A549 (cell line): ENCODE data around the gene ITGA11. TPM values are rescaled to one million over a fixed set of nuclear protein-coding genes. Genes with fewer than 3 reads are reported as not detected.

ENCODE experiments used
- ATAC-seq, 2 experiments: fragments of 200-7000 bp in 1 of 2; fragments of >200 bp in 1 of 2; cut with Nextera tagmentation in 1 of 2; cut with Tn5 transposase in 1 of 2; 3 replicates each; pipeline versions ENCODE4 v1.8.0 to v1.9.1; 2018 to 2020; ENCODE audit warnings: mild to moderate bottlenecking in 1 of 2, moderate library complexity in 1 of 2
- CTCF ChIA-PET: fragments of 300-600 bp; sonication (Branson Sonifier 250); formaldehyde crosslinking; extraction: SDS; loops from one replicate; lab custom pipeline; 2021; ENCODE audit warnings: antibody characterized with exemption, inconsistent platforms; lab: Yijun Ruan, JAX
- POLR2A ChIA-PET: fragments of 350-600 bp; formaldehyde crosslinking; extraction: SDS; loops from one replicate; lab custom pipeline; 2021; ENCODE audit warnings: antibody characterized with exemption, inconsistent platforms; lab: Yijun Ruan, JAX
- DNase-seq, 2 experiments: peaks; one replicate each; pipeline versions ENCODE4 v3.0.0 to v3.0.0-alpha.2; 2011 to 2016; ENCODE audit warnings: low read depth in 1 of 2, low spot score in 1 of 2
- FAIRE-seq: peaks from 2 replicates; lab custom pipeline; 2011; peaks lifted over from hg19 to GRCh38; lab: Jason Lieb, UNC
- H3K27ac ChIP-seq, 2 experiments: fragments of >200 bp; sonication (Bioruptor Twin); formaldehyde crosslinking; 3 replicates each; pipeline ENCODE4 v1.5.1; 2016 to 2017
- H3K4me1 ChIP-seq: fragments of >200 bp; sonication (Bioruptor Twin); formaldehyde crosslinking; 3 replicates; pipeline ENCODE4 v1.6.1; 2016
- H3K4me2 ChIP-seq: fragments of >200 bp; sonication (Bioruptor Twin); formaldehyde crosslinking; 3 replicates; pipeline ENCODE4 v1.6.1; 2016
- H3K4me3 ChIP-seq: fragments of >200 bp; sonication (Bioruptor Twin); formaldehyde crosslinking; 3 replicates; pipeline ENCODE4 v1.5.1; 2016
- H3K9me3 ChIP-seq: fragments of >200 bp; sonication (Bioruptor Twin); formaldehyde crosslinking; 3 replicates; pipeline ENCODE4 v1.6.1; 2016
- CBX2 ChIP-seq: fragments of 200-600 bp; sonication (generic); IDR thresholded peaks from 2 replicates; pipeline ENCODE4 v1.6.1; 2016; ENCODE audit warnings: low read depth, mild to moderate bottlenecking, borderline replicate concordance
- CBX8 ChIP-seq: fragments of 200-600 bp; sonication (generic); IDR thresholded peaks from 2 replicates; pipeline ENCODE4 v1.6.1; 2016
- CHD2 ChIP-seq: fragments of 150-350 bp; IDR thresholded peaks from 2 replicates; pipeline ENCODE4 v1.6.1; 2014; ENCODE audit warnings: low read length; ENCODE audit not compliant: partially characterized antibody
- CHD4 ChIP-seq: fragments of 200-600 bp; sonication (generic); IDR thresholded peaks from 2 replicates; pipeline ENCODE4 v1.6.1; 2016; ENCODE audit warnings: antibody characterized with exemption, mild to moderate bottlenecking, borderline replicate concordance
- EHMT2 ChIP-seq: fragments of 200-600 bp; sonication (generic); IDR thresholded peaks from 2 replicates; pipeline ENCODE4 v1.6.1; 2016; ENCODE audit warnings: antibody characterized with exemption, low read depth, mild to moderate bottlenecking, moderate library complexity
- ESRRA ChIP-seq: fragments of 150-350 bp; IDR thresholded peaks from 2 replicates; pipeline ENCODE4 v1.6.1; 2014; ENCODE audit warnings: mild to moderate bottlenecking, low read length, borderline replicate concordance
- FOSB ChIP-seq: fragments of 250-450 bp; sonication (Bioruptor Pico); IDR thresholded peaks from 2 replicates; pipeline ENCODE4 v1.5.0; 2020; ENCODE audit warnings: mild to moderate bottlenecking, moderate library complexity
- FOSL2 ChIP-seq, 2 experiments: fragments of 450-650 bp in 1 of 2; fragments of >200 bp in 1 of 2; sonication (Bioruptor Twin) in 1 of 2; formaldehyde crosslinking; IDR thresholded peaks; 2 replicates each; pipeline versions ENCODE4 v1.5.0 to v1.6.1; 2016 to 2020; ENCODE audit warnings: mild to moderate bottlenecking in 1 of 2, moderate library complexity in 1 of 2
- FOXS1 ChIP-seq: fragments of 250-450 bp; sonication (Bioruptor Pico); IDR thresholded peaks from 2 replicates; pipeline ENCODE4 v1.5.0; 2020; ENCODE audit warnings: mild to moderate bottlenecking, moderate library complexity
- GATA3 ChIP-seq: IDR thresholded peaks from 2 replicates; pipeline ENCODE4 v1.6.1; 2012; ENCODE audit warnings: borderline replicate concordance
- HES2 ChIP-seq: fragments of >200 bp; sonication (Bioruptor Twin); formaldehyde crosslinking; IDR thresholded peaks from 2 replicates; pipeline ENCODE4 v1.6.1; 2016
- HEYL ChIP-seq: fragments of 250-450 bp; sonication (Bioruptor Pico); IDR thresholded peaks from 2 replicates; pipeline ENCODE4 v1.8.0; 2021; ENCODE audit warnings: mild to moderate bottlenecking, moderate library complexity
- HOXA7 ChIP-seq: fragments of 250-450 bp; sonication (Bioruptor Pico); IDR thresholded peaks from 2 replicates; pipeline ENCODE4 v1.5.0; 2020; ENCODE audit warnings: mild to moderate bottlenecking, moderate library complexity
- HOXB13 ChIP-seq: fragments of 250-450 bp; sonication (Bioruptor Pico); IDR thresholded peaks from 2 replicates; pipeline ENCODE4 v1.5.0; 2020; ENCODE audit warnings: low read depth, mild to moderate bottlenecking, moderate library complexity
- HOXB5 ChIP-seq: fragments of 250-450 bp; sonication (Bioruptor Pico); IDR thresholded peaks from 2 replicates; pipeline ENCODE4 v1.5.0; 2020; ENCODE audit warnings: mild to moderate bottlenecking, moderate library complexity
- JUNB ChIP-seq: fragments of >200 bp; sonication (Bioruptor Twin); formaldehyde crosslinking; IDR thresholded peaks from 2 replicates; pipeline ENCODE4 v1.6.1; 2016
- KDM1A ChIP-seq: fragments of 200-600 bp; sonication (generic); IDR thresholded peaks from 2 replicates; pipeline ENCODE4 v1.6.1; 2016; ENCODE audit warnings: low read depth, mild to moderate bottlenecking
- MAFK ChIP-seq: fragments of 450-650 bp; IDR thresholded peaks from 2 replicates; pipeline ENCODE4 v1.6.1; 2014; ENCODE audit not compliant: partially characterized antibody
- MAX ChIP-seq: IDR thresholded peaks from 2 replicates; pipeline ENCODE4 v1.6.1; 2012
- MAZ ChIP-seq: fragments of 150-350 bp; IDR thresholded peaks from 2 replicates; pipeline ENCODE4 v1.6.1; 2014; ENCODE audit warnings: antibody characterized with exemption, low read depth, low read length, borderline replicate concordance
- NR3C1 ChIP-seq: fragments of >200 bp; sonication (Bioruptor Twin); formaldehyde crosslinking; IDR thresholded peaks from 3 replicates; pipeline ENCODE4 v1.6.1; 2017
- PBX3 ChIP-seq: IDR thresholded peaks from 2 replicates; pipeline ENCODE4 v1.6.1; 2012
- PHF8 ChIP-seq: fragments of 200-600 bp; sonication (generic); IDR thresholded peaks from 2 replicates; pipeline ENCODE4 v1.6.1; 2016; ENCODE audit warnings: low read depth, mild to moderate bottlenecking, antibody characterized with exemption, moderate library complexity, borderline replicate concordance
- POLR2A ChIP-seq: IDR thresholded peaks from 2 replicates; pipeline ENCODE4 v1.6.1; 2012; ENCODE audit warnings: mild to moderate bottlenecking, low read length
- RAD21 ChIP-seq, 2 experiments: fragments of >200 bp in 1 of 2; sonication (Bioruptor Twin) in 1 of 2; formaldehyde crosslinking in 1 of 2; IDR thresholded peaks in 1 of 2; conservative IDR thresholded peaks in 1 of 2; 2 replicates in 1 of 2; 3 replicates in 1 of 2; pipeline ENCODE4 v1.6.1; 2012 to 2018; ENCODE audit warnings: inconsistent platforms in 1 of 2
- RARB ChIP-seq: fragments of 250-450 bp; sonication (Bioruptor Pico); IDR thresholded peaks from 2 replicates; pipeline ENCODE4 v1.8.0; 2021; ENCODE audit warnings: mild to moderate bottlenecking, moderate library complexity
- RCOR1 ChIP-seq: fragments of 150-350 bp; IDR thresholded peaks from 2 replicates; pipeline ENCODE4 v1.6.1; 2014; ENCODE audit warnings: antibody characterized with exemption, low read length, low read depth
- TP53 ChIP-seq: fragments of 250-450 bp; sonication (Bioruptor Pico); IDR thresholded peaks from 2 replicates; pipeline ENCODE4 v1.5.0; 2021; ENCODE audit warnings: mild to moderate bottlenecking, moderate library complexity
- WGBS: methylation state at CpG from one replicate; pipeline ENCODE4 v1.1.6; 2017; ENCODE audit errors: missing lambda C conversion rate; 5-methylcytosine and 5-hydroxymethylcytosine counted together
- polyA plus RNA-seq, 4 experiments: library from polyadenylated mRNA; depleted of rRNA in 3 of 4; stranded (reverse); fragments of >200 nt; fragmentation: RNase III in 1 of 4; extraction: RNeasy Plus Mini Kit Qiagen cat#74134 plus additional on column Dnase treatment in 1 of 4; gene quantifications; 2 replicates in 3 of 4; 3 replicates in 1 of 4; pipeline ENCODE4 v1.2.3, GENCODE V29; 2011 to 2017

The ITGA11 gene
- polyA plus RNA-seq, 2 of the 4 experiments (the other 2 are of a cell fraction), result 8.3 to 17.2 TPM

GRCh38 chr15:68420186-68420684 is 11.7 kb downstream of the ITGA11 start:
- CTCF ChIA-PET, result interaction anchor here (0.7 kb wide), 1 partner anchor 114 kb away, joined by 3 read pairs; no protein-coding TSS in a partner anchor
- peak overlapping the region; percentile 79 to 82 for H3K27ac ChIP-seq
- H3K4me3 ChIP-seq, result no peak overlapping the region
- ATAC-seq, result peak in 1 of 2 experiments; percentile 37; a peak in 3 of 6 replicates
- FAIRE-seq, result no peak
- 69% methylated on average over 4 of the region's 4 CpGs for WGBS
- H3K4me1 ChIP-seq, result peaks cover 52% of the 10 kb centered on the region
- no peak for TF ChIP-seq CHD2
- no peak for TF ChIP-seq CHD4
- TF ChIP-seq ESRRA, result no peak
- no peak for TF ChIP-seq EHMT2
- TF ChIP-seq HOXB13 (CRISPR knock-in tag), result no peak
- TF ChIP-seq MAX, result 0 out of 2 replicates have a peak, but pooled peaks have one; percentile 9
- no peak for TF ChIP-seq GATA3
- TF ChIP-seq JUNB, result no peak
- TF ChIP-seq RCOR1, result no peak
- no peak for TF ChIP-seq HOXB5
- no peak for TF ChIP-seq CBX8
- TF ChIP-seq TP53 (CRISPR knock-in tag), result no peak
- TF ChIP-seq FOSL2 (IDR thresholded peaks at IDR 0.05), result no peak; the same call in 1 of the 2 replicates
- TF ChIP-seq FOSL2 (CRISPR knock-in tag; IDR thresholded peaks at IDR 0.05), result peak; percentile 13; the same call in 1 of the 2 replicates
- no peak for TF ChIP-seq HES2
- TF ChIP-seq MAFK, result no peak
- POLR2A ChIA-PET, result no interaction called here
- H3K4me2 ChIP-seq, result peak overlapping the region; percentile 67
- no peaks in the 10 kb centered on the region for H3K9me3 ChIP-seq
- DNase-seq, result peak in 1 of 2 experiments; percentile 50

DNA sequence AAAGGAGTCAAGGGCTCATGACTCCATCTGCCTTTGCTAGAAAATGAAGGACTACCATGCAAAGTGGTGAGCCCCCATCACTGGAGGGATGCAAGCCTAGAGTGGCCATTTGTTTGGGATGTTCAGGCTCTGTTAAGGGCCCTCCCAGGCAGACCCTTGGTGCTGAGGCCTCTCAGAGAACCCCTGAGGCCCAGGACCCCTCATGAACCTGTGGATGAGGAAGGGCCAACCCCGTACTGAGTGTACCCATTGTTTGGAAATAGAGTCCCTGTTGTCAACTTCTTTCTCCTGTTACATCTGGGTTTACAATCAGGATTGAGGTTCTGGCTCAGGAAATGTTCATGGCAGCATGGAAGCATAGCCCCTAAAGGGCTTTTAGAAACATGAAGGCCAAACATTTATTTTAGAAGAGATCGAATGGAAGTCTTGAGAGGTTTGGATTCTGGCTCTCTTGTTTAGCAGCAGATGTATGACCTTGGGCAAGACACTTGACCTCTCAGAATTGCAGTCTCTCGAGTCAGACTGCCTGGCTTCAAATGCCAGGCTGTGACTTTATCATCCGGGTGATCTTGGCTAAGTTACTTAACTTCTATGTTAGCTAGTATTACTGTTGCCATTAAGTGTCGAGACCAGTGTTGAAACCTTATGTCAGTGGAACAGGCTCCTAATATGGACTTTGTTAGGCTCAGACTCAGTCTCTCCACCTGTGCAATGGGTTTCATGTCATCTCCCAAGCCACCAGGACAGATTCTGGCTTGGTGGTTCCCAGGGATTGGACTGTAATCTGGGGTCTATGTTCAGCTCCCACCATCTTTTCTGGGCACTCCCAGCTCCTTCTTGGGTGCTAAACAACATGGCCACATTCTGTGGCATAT is 12.4 kb downstream of the ITGA11 start:
- H3K4me2 ChIP-seq, result peak overlapping the region; percentile 67
- TF ChIP-seq CHD4 (no peak), MAX (no peak), FOSB (CRISPR knock-in tag) (no peak), POLR2A (no peak), HEYL (CRISPR knock-in tag) (no peak), KDM1A (0 out of 2 replicates have a peak, but pooled peaks have one; percentile 30), GATA3 (no peak; the same call in 1 of the 2 replicates), RARB (no peak), MAZ (no peak)
- DNase-seq, result no peak
- H3K27ac ChIP-seq, result peak overlapping the region; percentile 79 to 82
- no peak for FAIRE-seq
- ChIA-PET POLR2A (no interaction called here), CTCF (interaction anchor here (0.7 kb wide), 1 partner anchor 113 kb away, joined by 3 read pairs; no protein-coding TSS in a partner anchor)
- ATAC-seq, result no peak
- no peaks in the 10 kb centered on the region for H3K9me3 ChIP-seq
- no peak overlapping the region for H3K4me3 ChIP-seq
- peaks cover 52% of the 10 kb centered on the region for H3K4me1 ChIP-seq
- WGBS, result 83% methylated on average over 5 of the region's 5 CpGs

DNA sequence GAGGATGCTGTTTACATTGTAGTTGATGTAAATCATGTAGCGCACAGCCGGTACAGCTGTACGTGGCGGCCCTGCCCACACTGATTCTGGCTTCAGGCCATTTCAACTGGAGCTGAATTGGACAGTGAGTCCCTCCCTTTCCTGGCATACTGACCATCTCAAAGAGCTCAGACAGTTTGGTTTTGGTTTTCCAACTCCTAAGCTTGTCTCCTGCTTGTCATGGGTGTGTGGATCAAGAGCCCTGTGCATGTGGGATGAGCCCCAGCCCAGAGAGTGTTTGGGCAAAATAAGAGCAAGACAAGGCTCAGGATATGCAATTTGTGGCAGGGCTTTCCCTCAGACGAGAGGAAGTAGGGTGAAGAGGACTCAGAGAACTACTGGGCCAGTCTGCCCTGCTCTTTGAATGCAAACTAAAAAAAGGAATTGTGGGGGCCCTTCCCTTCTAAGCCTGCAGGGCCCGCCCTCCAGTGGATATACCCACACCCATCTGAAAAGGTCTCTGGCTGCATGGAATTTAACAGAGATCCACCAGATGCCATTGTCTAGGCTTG is 13.3 kb downstream of the ITGA11 start:
- no peaks in the 10 kb centered on the region for H3K9me3 ChIP-seq
- TF ChIP-seq RAD21 (conservative IDR thresholded peaks at IDR 0.05 in 1 of 2, IDR thresholded peaks at IDR 0.05 in 1 of 2) (no peak), PBX3 (no peak), NR3C1 (no peak), PHF8 (no peak), HEYL (CRISPR knock-in tag) (no peak), HOXA7 (CRISPR knock-in tag) (no peak), CBX2 (no peak), MAZ (no peak), FOXS1 (CRISPR knock-in tag) (no peak), RCOR1 (no peak)
- H3K4me3 ChIP-seq, result no peak overlapping the region
- peak in 1 of 2 experiments; percentile 52 for DNase-seq
- ATAC-seq, result peak in 1 of 2 experiments; percentile 43; a peak in 3 of 6 replicates
- peak overlapping the region; percentile 79 to 82 for H3K27ac ChIP-seq
- WGBS, result 54% methylated on average over 6 of the region's 6 CpGs
- peak overlapping the region; percentile 67 for H3K4me2 ChIP-seq
- ChIA-PET CTCF (interaction anchor here (0.8 to 2.2 kb wide), 3 partner anchors 9 to 12 kb away, joined by 3 to 7 read pairs (median 3); no protein-coding TSS in a partner anchor), POLR2A (no interaction called here)
- H3K4me1 ChIP-seq, result peaks cover 52% of the 10 kb centered on the region
- FAIRE-seq, result no peak
